ENCODE results near the gene PEMT. TPM values are rescaled to one million over a fixed set of nuclear protein-coding genes. Genes with fewer than 3 reads are reported as not detected.
A peak's percentile ranks its signal among the peaks of the same experiment; 100 is the strongest.
"Not testable (repeated sequence)": the region's sequence is repeated elsewhere in the genome, so short reads cannot be mapped to it uniquely, and the experiment has no call there.

The PEMT gene, protein sequence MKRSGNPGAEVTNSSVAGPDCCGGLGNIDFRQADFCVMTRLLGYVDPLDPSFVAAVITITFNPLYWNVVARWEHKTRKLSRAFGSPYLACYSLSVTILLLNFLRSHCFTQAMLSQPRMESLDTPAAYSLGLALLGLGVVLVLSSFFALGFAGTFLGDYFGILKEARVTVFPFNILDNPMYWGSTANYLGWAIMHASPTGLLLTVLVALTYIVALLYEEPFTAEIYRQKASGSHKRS
- total RNA-seq: 10 to 100 TPM; 17.7 to 24.8 (median 20.6) TPM

DNA sequence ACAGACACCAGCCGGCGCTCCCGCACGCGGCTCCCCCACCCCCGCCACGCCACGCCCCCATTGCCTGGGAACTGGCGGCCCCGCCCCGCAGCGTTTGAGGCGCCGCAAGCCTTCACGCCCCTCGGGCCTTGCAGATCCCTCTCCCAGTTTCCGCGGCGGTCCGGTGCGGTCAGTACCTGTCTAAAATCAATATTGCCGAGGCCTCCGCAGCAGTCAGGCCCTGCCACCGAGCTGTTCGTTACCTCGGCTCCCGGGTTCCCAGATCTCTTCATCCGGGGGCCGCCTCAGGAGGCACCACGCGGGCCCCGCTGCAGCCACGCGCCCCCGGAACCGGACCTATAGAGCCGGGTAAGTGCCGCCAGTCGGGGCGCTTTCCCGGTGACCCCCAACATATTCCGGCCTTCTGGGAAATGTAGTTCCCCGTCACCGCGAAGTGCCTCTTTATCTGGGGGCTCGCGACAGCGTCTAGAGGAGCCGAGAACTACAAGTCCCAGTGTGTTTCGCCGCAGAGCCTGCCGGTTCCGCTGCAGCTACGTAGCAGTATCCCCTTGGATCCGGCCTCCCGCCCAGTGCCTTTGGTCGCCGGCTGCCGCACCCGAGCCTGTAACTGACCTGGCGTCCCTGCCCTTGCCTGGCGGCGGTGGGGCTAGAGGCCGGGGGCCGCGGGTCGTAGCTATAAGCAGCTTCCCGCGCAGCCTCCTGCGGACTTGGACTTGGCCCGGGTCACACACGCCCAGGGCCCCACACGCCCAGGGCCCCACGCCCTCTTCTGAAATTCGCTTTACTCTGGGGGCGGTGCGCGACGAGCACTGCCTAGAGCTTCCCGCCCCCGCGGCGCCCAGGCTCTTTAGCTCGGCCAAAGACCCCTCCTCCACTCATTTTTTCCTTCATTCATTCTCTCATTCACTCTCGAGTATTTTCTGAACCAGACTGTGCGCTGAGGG, at the start of gene PEMT:
TSS of gene PEMT (minus strand) at position 354 of the 944 bp plus-strand sequence. CDS start at position 272, 82 bp downstream.
- Histone ChIP-seq H3K27me3 (no peaks in the 10 kb centered on the region), H3K4me1 (peaks cover 20 to 32% (median 23%) of the 10 kb centered on the region in 4 donors), H3K36me3 (no peaks in the 10 kb centered on the region), H3K4me3 (peak within 1 kb of the TSS; percentile 76 to 98 (median 83)), H3K9me3 (no peaks in the 10 kb centered on the region), H3K27ac (replicated peaks in 1 of 4) (peak within 1 kb of the TSS; percentile 81 to 92 (median 88))
- intact Hi-C loops (cut with DNase I): loop anchor here (5.0 kb wide), 1 partner anchor 99 kb away; no protein-coding TSS in a partner anchor
- WGBS: under 1% methylated on average over 41 of the region's 86 CpGs
- DNase-seq (ENCODE audit: extremely low spot score): peak; percentile 99
- TF ChIP-seq POLR2A (IDR thresholded peaks at IDR 0.05; ENCODE audit: low read depth): no peak
- TF ChIP-seq EP300 (IDR thresholded peaks at IDR 0.05): no peak
- TF ChIP-seq POLR2AphosphoS5 (IDR thresholded peaks at IDR 0.05): peak; percentile 80 to 89
- TF ChIP-seq, protein P1, sequence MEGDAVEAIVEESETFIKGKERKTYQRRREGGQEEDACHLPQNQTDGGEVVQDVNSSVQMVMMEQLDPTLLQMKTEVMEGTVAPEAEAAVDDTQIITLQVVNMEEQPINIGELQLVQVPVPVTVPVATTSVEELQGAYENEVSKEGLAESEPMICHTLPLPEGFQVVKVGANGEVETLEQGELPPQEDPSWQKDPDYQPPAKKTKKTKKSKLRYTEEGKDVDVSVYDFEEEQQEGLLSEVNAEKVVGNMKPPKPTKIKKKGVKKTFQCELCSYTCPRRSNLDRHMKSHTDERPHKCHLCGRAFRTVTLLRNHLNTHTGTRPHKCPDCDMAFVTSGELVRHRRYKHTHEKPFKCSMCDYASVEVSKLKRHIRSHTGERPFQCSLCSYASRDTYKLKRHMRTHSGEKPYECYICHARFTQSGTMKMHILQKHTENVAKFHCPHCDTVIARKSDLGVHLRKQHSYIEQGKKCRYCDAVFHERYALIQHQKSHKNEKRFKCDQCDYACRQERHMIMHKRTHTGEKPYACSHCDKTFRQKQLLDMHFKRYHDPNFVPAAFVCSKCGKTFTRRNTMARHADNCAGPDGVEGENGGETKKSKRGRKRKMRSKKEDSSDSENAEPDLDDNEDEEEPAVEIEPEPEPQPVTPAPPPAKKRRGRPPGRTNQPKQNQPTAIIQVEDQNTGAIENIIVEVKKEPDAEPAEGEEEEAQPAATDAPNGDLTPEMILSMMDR (IDR thresholded peaks at IDR 0.05): peak; percentile 5 to 27 (median 9)

GRCh38 chr17:17639661-17640270, 48.3 kb upstream of the PEMT start:
- H3K36me3 ChIP-seq; H3K4me3 ChIP-seq; H3K27me3 ChIP-seq; DNase-seq (ENCODE audit: extremely low spot score); H3K27ac ChIP-seq (replicated peaks in 1 of 4); H3K9me3 ChIP-seq: not testable (repeated sequence)
- H3K4me1 ChIP-seq: peaks cover 0 to 11% (median 0%) of the 10 kb centered on the region in 4 donors
- 62% methylated on average over 9 of the region's 9 CpGs for WGBS
- intact Hi-C loops (cut with DNase I): loop anchor here (5.0 kb wide), 1 partner anchor 137 kb away; no protein-coding TSS in a partner anchor

DNA sequence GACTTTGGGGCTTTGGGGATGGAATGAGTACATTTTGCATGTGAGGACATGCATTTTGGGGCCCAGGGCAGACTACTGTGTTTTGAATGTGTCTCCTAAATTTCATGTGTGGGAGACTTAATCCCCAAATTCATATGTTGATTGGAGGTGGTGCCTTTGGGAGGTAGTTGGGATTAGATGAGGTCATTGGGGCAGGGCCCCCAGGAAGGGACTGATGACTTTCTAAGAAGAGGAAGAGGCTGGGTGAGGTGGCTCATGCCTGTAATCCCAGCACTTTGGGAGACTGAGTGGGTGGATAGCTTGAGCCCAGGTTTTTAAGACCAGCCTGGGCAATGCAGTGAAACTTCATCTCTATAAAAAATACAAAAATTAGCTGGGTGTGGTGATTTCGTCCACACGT, 47.0 kb upstream of the PEMT start:
- intact Hi-C loops (cut with DNase I): no loop called here
- H3K4me3 ChIP-seq: no peak overlapping the region
- WGBS: 100% methylated on average over 2 of the region's 2 CpGs
- H3K27me3 ChIP-seq: peaks cover 0 to 12% (median 0%) of the 10 kb centered on the region in 4 donors
- peaks cover 0 to 11% (median 0%) of the 10 kb centered on the region in 4 donors for H3K4me1 ChIP-seq
- DNase-seq (ENCODE audit: extremely low spot score): no peak
- no peak for TF ChIP-seq EP300 (IDR thresholded peaks at IDR 0.05)
- TF ChIP-seq POLR2AphosphoS5 (IDR thresholded peaks at IDR 0.05): no peak
- TF ChIP-seq, protein P1 (IDR thresholded peaks at IDR 0.05): no peak
- no peak for TF ChIP-seq POLR2A (IDR thresholded peaks at IDR 0.05; ENCODE audit: low read depth)
- no peaks in the 10 kb centered on the region for H3K36me3 ChIP-seq
- no peak overlapping the region for H3K27ac ChIP-seq (replicated peaks in 1 of 4)
- no peaks in the 10 kb centered on the region for H3K9me3 ChIP-seq

GRCh38 chr17:17636272-17636885, 44.9 kb upstream of the PEMT start:
- no peak overlapping the region for H3K27ac ChIP-seq (replicated peaks in 1 of 4)
- H3K9me3 ChIP-seq: no peaks in the 10 kb centered on the region
- H3K4me3 ChIP-seq: no peak overlapping the region
- no peak for TF ChIP-seq EP300 (IDR thresholded peaks at IDR 0.05)
- TF ChIP-seq POLR2A (IDR thresholded peaks at IDR 0.05; ENCODE audit: low read depth): no peak
- TF ChIP-seq, protein P1 (IDR thresholded peaks at IDR 0.05): no peak
- TF ChIP-seq POLR2AphosphoS5 (IDR thresholded peaks at IDR 0.05): no peak
- peaks cover 0 to 5% (median 0%) of the 10 kb centered on the region in 4 donors for H3K4me1 ChIP-seq
- intact Hi-C loops (cut with DNase I): no loop called here
- H3K27me3 ChIP-seq: peaks cover 0 to 16% (median 0%) of the 10 kb centered on the region in 4 donors
- DNase-seq (ENCODE audit: extremely low spot score): no peak
- WGBS: 50% methylated on average over 5 of the region's 5 CpGs
- no peaks in the 10 kb centered on the region for H3K36me3 ChIP-seq

DNA sequence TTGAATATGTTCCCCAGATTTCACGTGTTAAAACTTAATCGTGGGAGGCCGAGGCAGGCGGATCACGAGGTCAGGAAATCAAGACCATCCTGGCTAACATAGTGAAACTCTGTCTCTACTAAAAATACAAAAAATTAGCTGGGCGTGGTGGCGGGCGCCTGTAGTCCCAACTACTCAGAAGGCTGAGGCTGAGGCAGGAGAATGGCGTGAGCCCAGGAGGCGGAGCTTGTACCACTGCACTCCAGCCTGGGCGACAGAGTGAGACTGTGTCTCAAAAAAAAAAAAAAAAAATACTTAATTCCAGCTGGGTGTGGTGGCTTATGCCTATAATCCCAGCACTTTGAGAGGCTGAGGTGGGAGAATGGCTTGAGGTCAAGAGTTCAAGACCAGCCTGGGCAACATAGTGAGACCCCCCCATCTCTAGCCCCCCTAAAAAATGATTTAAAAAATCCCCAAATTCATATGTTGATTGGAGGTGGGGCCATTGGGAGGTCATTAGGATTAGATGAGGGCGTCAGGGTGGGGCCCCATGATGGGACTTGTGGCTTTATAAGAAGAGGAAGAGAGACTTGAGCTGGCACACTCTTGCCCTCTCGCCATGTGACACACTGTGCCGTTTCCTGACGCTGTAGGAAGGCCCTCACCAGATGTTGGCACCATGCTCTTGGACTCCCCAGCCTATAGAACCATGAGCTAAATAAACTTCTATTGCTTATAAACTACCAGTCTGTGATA, 44.2 kb upstream of the PEMT start:
- H3K4me3 ChIP-seq; H3K4me1 ChIP-seq; H3K36me3 ChIP-seq; H3K9me3 ChIP-seq; intact Hi-C loops (cut with DNase I); H3K27ac ChIP-seq (replicated peaks in 1 of 4); DNase-seq (ENCODE audit: extremely low spot score): not testable (repeated sequence)
- 83% methylated on average over 15 of the region's 15 CpGs for WGBS
- peaks cover 0 to 16% (median 0%) of the 10 kb centered on the region in 4 donors for H3K27me3 ChIP-seq

All from esophagus muscularis mucosa (tissue), 4 donors.